Neural cell (in vitro differentiated cells): Measurements from ENCODE around the gene OSBPL9.

Experiments used
- CTCF ChIP-seq: fragments of 450-650 bp; IDR thresholded peaks from 2 replicates; pipeline ENCODE4 v1.5.1; 2014; ENCODE audit warnings: antibody characterized with exemption, mild to moderate bottlenecking, moderate library complexity; ENCODE audit not compliant: poor library complexity, severe bottlenecking
- POLR2AphosphoS5 ChIP-seq: IDR thresholded peaks from 2 replicates; pipeline ENCODE4 v1.6.1; 2012
- TAF1 ChIP-seq: IDR thresholded peaks from 2 replicates; pipeline ENCODE4 v1.6.1; 2012; ENCODE audit warnings: low read depth
- TF ChIP-seq, protein P1 (sequence below): IDR thresholded peaks from 2 replicates; pipeline ENCODE4 v1.6.1; 2012; ENCODE audit warnings: borderline replicate concordance

DNA sequence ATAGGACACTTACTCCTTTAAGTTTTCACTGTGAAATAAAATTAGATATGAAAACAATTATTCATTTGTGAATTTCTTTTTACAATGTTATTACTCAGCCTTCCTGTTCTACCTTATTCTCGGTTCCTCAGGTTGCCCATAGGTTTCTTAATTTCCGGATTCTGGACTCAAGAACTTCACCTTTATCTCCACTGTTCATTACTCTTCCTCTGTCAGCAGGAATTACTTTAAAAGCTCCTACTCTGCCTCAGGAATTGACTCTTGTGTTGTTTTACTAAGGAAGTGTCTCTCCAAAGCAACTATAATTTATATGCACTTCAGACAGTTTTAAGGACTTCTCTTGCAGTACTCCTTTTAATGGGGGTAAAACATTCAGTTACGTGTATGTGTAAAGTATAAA is 123.8 kb downstream of the OSBPL9 start:
- TF ChIP-seq CTCF, result no peak
- no peak for TF ChIP-seq TAF1
- no peak for TF ChIP-seq POLR2AphosphoS5
- TF ChIP-seq, protein P1, sequence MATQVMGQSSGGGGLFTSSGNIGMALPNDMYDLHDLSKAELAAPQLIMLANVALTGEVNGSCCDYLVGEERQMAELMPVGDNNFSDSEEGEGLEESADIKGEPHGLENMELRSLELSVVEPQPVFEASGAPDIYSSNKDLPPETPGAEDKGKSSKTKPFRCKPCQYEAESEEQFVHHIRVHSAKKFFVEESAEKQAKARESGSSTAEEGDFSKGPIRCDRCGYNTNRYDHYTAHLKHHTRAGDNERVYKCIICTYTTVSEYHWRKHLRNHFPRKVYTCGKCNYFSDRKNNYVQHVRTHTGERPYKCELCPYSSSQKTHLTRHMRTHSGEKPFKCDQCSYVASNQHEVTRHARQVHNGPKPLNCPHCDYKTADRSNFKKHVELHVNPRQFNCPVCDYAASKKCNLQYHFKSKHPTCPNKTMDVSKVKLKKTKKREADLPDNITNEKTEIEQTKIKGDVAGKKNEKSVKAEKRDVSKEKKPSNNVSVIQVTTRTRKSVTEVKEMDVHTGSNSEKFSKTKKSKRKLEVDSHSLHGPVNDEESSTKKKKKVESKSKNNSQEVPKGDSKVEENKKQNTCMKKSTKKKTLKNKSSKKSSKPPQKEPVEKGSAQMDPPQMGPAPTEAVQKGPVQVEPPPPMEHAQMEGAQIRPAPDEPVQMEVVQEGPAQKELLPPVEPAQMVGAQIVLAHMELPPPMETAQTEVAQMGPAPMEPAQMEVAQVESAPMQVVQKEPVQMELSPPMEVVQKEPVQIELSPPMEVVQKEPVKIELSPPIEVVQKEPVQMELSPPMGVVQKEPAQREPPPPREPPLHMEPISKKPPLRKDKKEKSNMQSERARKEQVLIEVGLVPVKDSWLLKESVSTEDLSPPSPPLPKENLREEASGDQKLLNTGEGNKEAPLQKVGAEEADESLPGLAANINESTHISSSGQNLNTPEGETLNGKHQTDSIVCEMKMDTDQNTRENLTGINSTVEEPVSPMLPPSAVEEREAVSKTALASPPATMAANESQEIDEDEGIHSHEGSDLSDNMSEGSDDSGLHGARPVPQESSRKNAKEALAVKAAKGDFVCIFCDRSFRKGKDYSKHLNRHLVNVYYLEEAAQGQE, result no peak
